Breast epithelium (tissue), 4 donors: ENCODE measurements around the gene MEIS2. TPM values are rescaled to one million over a fixed set of nuclear protein-coding genes. Genes with fewer than 3 reads are reported as not detected.

ENCODE experiments used
- DNase-seq, 2 donors: peaks; one replicate each; pipeline ENCODE4 v3.0.0-alpha.2; 2019; ENCODE audit warnings: low spot score in 2 of 2
- H3K27ac ChIP-seq, 2 donors: fragments of 200-600 bp; sonication (generic) in 1 of 2; one replicate each; pipeline ENCODE4 v1.5.1; 2016 to 2019; ENCODE audit warnings: mild to moderate bottlenecking in 1 of 2
- H3K27me3 ChIP-seq, 2 donors: fragments of 200-600 bp; sonication (generic) in 1 of 2; one replicate each; pipeline versions ENCODE4 v1.5.1 to v1.6.0; 2017 to 2019; ENCODE audit warnings: control low read depth in 1 of 2, mild to moderate bottlenecking in 1 of 2
- H3K36me3 ChIP-seq: fragments of 200-600 bp; one replicate; pipeline ENCODE4 v1.5.1; 2019
- H3K4me1 ChIP-seq, 2 donors: fragments of 200-600 bp; sonication (generic); one replicate each; pipeline ENCODE4 v1.5.1; 2016 to 2019; ENCODE audit warnings: control low read depth in 1 of 2
- H3K4me3 ChIP-seq, 3 donors: fragments of 200-600 bp; sonication (generic); 1 replicate in 2 of 3; 2 replicates in 1 of 3; pipeline ENCODE4 v1.5.1; 2016 to 2019; ENCODE audit warnings: mild to moderate bottlenecking in 3 of 3, moderate library complexity in 2 of 3
- H3K9me3 ChIP-seq, 2 donors: fragments of 200-600 bp; sonication (generic) in 1 of 2; one replicate each; pipeline ENCODE4 v1.5.1; 2016 to 2019; ENCODE audit warnings: control low read depth in 1 of 2
- POLR2A ChIP-seq: fragments of 450-650 bp; IDR thresholded peaks from one replicate; pipeline ENCODE4 v1.6.1; 2016; ENCODE audit warnings: antibody characterized with exemption, mild to moderate bottlenecking, moderate library complexity
- POLR2AphosphoS5 ChIP-seq, 3 donors: sonication (generic); formaldehyde crosslinking; IDR thresholded peaks; one replicate each; pipeline ENCODE4 v1.6.1; 2017; ENCODE audit warnings: antibody characterized with exemption in 3 of 3
- intact Hi-C: fragments of 100-400 bp; cut with DNase I; formaldehyde crosslinking; loops from one replicate; pipeline ENCODE4 v1.15.1; 2023; ENCODE audit warnings: low total_unique reads
- total RNA-seq, 3 donors: library from RNA; depleted of rRNA; stranded (reverse); fragments of >200 nt; gene quantifications; one replicate each; pipeline ENCODE4 v1.1.0, GENCODE V29; 2016
- TF ChIP-seq, protein P1 (sequence below), 3 donors: fragments of 450-650 bp; IDR thresholded peaks; one replicate each; pipeline ENCODE4 v1.5.1; 2016 to 2017; ENCODE audit warnings: antibody characterized with exemption in 3 of 3, mild to moderate bottlenecking in 3 of 3, moderate library complexity in 3 of 3

The MEIS2 gene
- total RNA-seq, 3 donors from 2014 or later = 18.2 to 55.8 (median 28.5) TPM

DNA sequence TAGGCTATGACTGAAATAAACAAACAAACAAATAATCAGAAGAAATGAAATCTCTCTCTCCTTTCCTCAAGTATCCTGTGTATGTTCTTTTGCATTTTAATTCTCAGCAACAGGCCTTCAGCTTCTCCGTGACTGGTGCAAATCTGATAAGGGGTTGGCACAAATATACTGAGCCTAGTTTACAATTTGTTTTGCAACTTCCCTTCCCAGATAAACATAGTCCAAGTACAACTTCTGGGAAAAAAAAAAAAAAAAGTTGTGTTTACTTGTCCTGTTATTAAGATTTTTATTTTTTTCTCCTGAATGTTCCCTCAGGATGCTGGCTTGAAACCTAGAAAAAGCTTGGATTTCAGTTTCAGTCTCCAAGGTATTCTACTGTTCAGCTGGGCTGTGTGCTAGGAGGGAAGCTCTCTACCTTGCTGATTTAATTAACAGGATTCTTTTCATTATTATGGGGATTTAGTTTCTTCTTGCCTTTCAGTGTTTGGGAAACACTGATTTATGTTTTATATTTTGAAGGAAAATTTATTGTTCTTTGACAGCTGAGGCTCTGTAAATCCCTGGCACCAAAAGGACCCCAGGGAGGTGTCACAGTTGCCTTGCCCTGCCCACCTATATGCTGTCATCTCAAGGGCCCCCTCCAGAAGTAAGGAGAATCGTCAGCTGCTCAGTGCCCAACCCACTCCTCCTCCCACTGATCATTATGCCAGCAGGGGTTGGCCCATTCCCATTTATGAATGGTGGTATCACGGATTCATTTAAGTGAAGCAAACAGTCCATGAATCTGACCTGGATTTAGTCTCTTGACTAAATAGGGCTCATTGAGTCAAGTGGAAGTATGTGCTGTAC lies 185.2 kb downstream of the MEIS2 start:
- no peak overlapping the region for H3K4me3 ChIP-seq
- no peaks in the 10 kb centered on the region for H3K27me3 ChIP-seq
- H3K4me1 ChIP-seq = no peaks in the 10 kb centered on the region
- intact Hi-C loops = loop anchor here (5.0 kb wide), 1 partner anchor 78 kb away; no protein-coding TSS in a partner anchor
- DNase-seq = no peak
- H3K36me3 ChIP-seq = no peaks in the 10 kb centered on the region
- H3K9me3 ChIP-seq = no peaks in the 10 kb centered on the region
- H3K27ac ChIP-seq = peak overlapping the region; percentile 3 to 60
- TF ChIP-seq, protein P1, sequence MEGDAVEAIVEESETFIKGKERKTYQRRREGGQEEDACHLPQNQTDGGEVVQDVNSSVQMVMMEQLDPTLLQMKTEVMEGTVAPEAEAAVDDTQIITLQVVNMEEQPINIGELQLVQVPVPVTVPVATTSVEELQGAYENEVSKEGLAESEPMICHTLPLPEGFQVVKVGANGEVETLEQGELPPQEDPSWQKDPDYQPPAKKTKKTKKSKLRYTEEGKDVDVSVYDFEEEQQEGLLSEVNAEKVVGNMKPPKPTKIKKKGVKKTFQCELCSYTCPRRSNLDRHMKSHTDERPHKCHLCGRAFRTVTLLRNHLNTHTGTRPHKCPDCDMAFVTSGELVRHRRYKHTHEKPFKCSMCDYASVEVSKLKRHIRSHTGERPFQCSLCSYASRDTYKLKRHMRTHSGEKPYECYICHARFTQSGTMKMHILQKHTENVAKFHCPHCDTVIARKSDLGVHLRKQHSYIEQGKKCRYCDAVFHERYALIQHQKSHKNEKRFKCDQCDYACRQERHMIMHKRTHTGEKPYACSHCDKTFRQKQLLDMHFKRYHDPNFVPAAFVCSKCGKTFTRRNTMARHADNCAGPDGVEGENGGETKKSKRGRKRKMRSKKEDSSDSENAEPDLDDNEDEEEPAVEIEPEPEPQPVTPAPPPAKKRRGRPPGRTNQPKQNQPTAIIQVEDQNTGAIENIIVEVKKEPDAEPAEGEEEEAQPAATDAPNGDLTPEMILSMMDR (IDR thresholded peaks at IDR 0.05) = no peak
- TF ChIP-seq POLR2AphosphoS5 (IDR thresholded peaks at IDR 0.05) = no peak
- TF ChIP-seq POLR2A = no peak

GRCh38 chr15:36914466-36914865 lies 185.9 kb downstream of the MEIS2 start:
- H3K9me3 ChIP-seq = no peaks in the 10 kb centered on the region
- TF ChIP-seq POLR2A = no peak
- TF ChIP-seq, protein P1 (IDR thresholded peaks at IDR 0.05) = no peak
- TF ChIP-seq POLR2AphosphoS5 (IDR thresholded peaks at IDR 0.05) = no peak
- H3K36me3 ChIP-seq = no peaks in the 10 kb centered on the region
- intact Hi-C loops = no loop called here
- DNase-seq = no peak
- no peak overlapping the region for H3K4me3 ChIP-seq
- H3K4me1 ChIP-seq = no peaks in the 10 kb centered on the region
- H3K27ac ChIP-seq = no peak overlapping the region
- H3K27me3 ChIP-seq = no peaks in the 10 kb centered on the region

- TF ChIP-seq, protein P1 (IDR thresholded peaks at IDR 0.05) = no peak
- TF ChIP-seq POLR2A = no peak
- no peak for TF ChIP-seq POLR2AphosphoS5 (IDR thresholded peaks at IDR 0.05)
- H3K9me3 ChIP-seq = no peaks in the 10 kb centered on the region
- H3K36me3 ChIP-seq = no peaks in the 10 kb centered on the region
- H3K4me1 ChIP-seq = no peaks in the 10 kb centered on the region
- H3K27me3 ChIP-seq = no peaks in the 10 kb centered on the region
- H3K4me3 ChIP-seq = no peak overlapping the region
- intact Hi-C loops = no loop called here
- H3K27ac ChIP-seq = no peak overlapping the region
- no peak for DNase-seq
These were observed 188.0 kb downstream of the MEIS2 start for GRCh38 chr15:36912311-36912712.

DNA sequence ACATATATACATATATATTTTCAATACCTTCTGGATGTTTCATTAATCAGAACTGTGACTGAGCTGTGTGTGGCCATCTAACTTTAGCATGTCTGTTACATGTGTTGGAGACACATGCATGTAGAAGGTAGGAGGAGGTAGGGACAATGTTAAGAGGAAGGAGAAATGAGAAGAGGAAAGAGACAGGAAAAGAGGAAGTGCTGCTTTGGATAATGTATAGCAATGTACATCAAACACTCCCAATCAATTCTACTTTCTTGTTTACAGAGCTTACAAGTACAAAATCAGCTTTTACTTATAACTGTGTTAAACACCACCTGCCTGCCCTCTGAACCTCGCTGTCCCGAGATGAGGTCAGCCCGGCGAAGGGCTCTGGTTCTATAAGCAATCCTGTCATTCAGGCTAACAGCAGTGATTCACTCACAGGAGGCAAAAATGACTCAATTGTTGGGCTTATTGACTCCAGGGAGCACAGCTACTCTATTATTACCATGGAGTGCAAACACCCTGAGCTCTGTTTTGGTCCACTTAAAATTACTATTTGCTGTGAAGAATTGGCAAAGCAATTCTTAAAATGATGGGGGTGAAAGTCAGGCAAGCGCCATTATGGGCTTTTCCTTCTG lies 188.9 kb downstream of the MEIS2 start:
- H3K27ac ChIP-seq = no peak overlapping the region
- H3K9me3 ChIP-seq = no peaks in the 10 kb centered on the region
- intact Hi-C loops = no loop called here
- TF ChIP-seq, protein P1 (IDR thresholded peaks at IDR 0.05) = no peak
- TF ChIP-seq POLR2AphosphoS5 (IDR thresholded peaks at IDR 0.05) = no peak
- no peak for TF ChIP-seq POLR2A
- H3K4me1 ChIP-seq = no peaks in the 10 kb centered on the region
- H3K36me3 ChIP-seq = no peaks in the 10 kb centered on the region
- H3K27me3 ChIP-seq = no peaks in the 10 kb centered on the region
- H3K4me3 ChIP-seq = no peak overlapping the region
- DNase-seq = no peak

- Histone ChIP-seq H3K27ac (no peak overlapping the region), H3K4me1 (no peaks in the 10 kb centered on the region), H3K4me3 (no peak overlapping the region), H3K36me3 (no peaks in the 10 kb centered on the region), H3K27me3 (no peaks in the 10 kb centered on the region), H3K9me3 (no peaks in the 10 kb centered on the region)
- no peak for TF ChIP-seq POLR2A
- TF ChIP-seq, protein P1 (IDR thresholded peaks at IDR 0.05) = no peak
- no peak for DNase-seq
- intact Hi-C loops = no loop called here
These were observed 191.4 kb downstream of the MEIS2 start for GRCh38 chr15:36908991-36909390.
